SK-N-SH (cell line): ENCODE data around the gene OLFML1. TPM values are rescaled to one million over a fixed set of nuclear protein-coding genes. Genes with fewer than 3 reads are reported as not detected.

Source experiments
- CTCF ChIA-PET: fragments of 300-600, 350-600 bp; formaldehyde crosslinking; extraction: SDS; loops from one replicate; lab custom pipeline; 2021; lab: Yijun Ruan, JAX
- POLR2A ChIA-PET: fragments of 350-600 bp; sonication (Branson Sonifier 250); formaldehyde crosslinking; extraction: SDS; loops from one replicate; lab custom pipeline; 2020; ENCODE audit warnings: antibody characterized with exemption, inconsistent platforms; lab: Yijun Ruan, JAX
- DNase-seq: peaks from one replicate; pipeline ENCODE4 v3.0.0; 2012
- H2AFZ ChIP-seq: fragments of 200-600 bp; sonication (generic); 2 replicates; pipeline ENCODE4 v1.8.1; 2016; ENCODE audit warnings: antibody characterized with exemption, mild to moderate bottlenecking, low read depth
- H3F3A ChIP-seq: fragments of 200-600 bp; sonication (generic); replicated peaks from 2 replicates; pipeline ENCODE3; 2016; ENCODE audit warnings: antibody characterized with exemption, mild to moderate bottlenecking; ENCODE audit not compliant: insufficient read depth
- H3K27ac ChIP-seq, 2 experiments: fragments of 200-500 bp in 1 of 2; fragments of 200-600 bp in 1 of 2; sonication (Bioruptor generic) in 1 of 2; sonication (generic), shearing (Covaris generic) in 1 of 2; 2 replicates each; pipeline versions ENCODE4 v1.5.1 to v1.6.1; 2014 to 2016; ENCODE audit warnings: low read depth in 2 of 2, inconsistent platforms in 1 of 2, low read length in 1 of 2, mild to moderate bottlenecking in 1 of 2, mixed read lengths in 1 of 2
- H3K27me3 ChIP-seq: fragments of 200-600 bp; sonication (generic), shearing (Covaris generic); 2 replicates; pipeline ENCODE4 v1.6.1; 2016; ENCODE audit warnings: mixed run types; ENCODE audit not compliant: insufficient read depth
- H3K36me3 ChIP-seq, 2 experiments: fragments of 200-500 bp in 1 of 2; fragments of 200-600 bp in 1 of 2; sonication (Bioruptor generic) in 1 of 2; sonication (generic) in 1 of 2; replicated peaks in 1 of 2; 2 replicates each; pipeline versions ENCODE3 to v1.5.1; 2014 to 2016; ENCODE audit warnings: low read length in 1 of 2, mild to moderate bottlenecking in 1 of 2; ENCODE audit not compliant: insufficient read depth in 2 of 2, control insufficient read depth in 1 of 2
- H3K4me1 ChIP-seq, 2 experiments: fragments of 200-500 bp in 1 of 2; fragments of 200-600 bp in 1 of 2; sonication (Bioruptor generic) in 1 of 2; sonication (generic), shearing (Covaris generic) in 1 of 2; 2 replicates each; pipeline versions ENCODE4 v1.5.1 to v1.6.1; 2014 to 2016; ENCODE audit warnings: low read depth in 1 of 2, low read length in 1 of 2, mixed run types in 1 of 2; ENCODE audit not compliant: insufficient read depth in 2 of 2, control insufficient read depth in 1 of 2
- H3K4me2 ChIP-seq: fragments of 200-600 bp; sonication (generic), shearing (Covaris generic); 2 replicates; pipeline ENCODE4 v1.6.1; 2017; ENCODE audit warnings: mixed run types
- H3K4me3 ChIP-seq, 2 experiments: fragments of 200-500 bp in 1 of 2; fragments of 200-600 bp in 1 of 2; sonication (Bioruptor generic) in 1 of 2; sonication (generic), shearing (Covaris generic) in 1 of 2; 2 replicates each; pipeline versions ENCODE4 v1.5.1 to v1.8.1; 2014 to 2016; ENCODE audit warnings: low read depth in 2 of 2, inconsistent platforms in 1 of 2, low read length in 1 of 2, mild to moderate bottlenecking in 1 of 2, mixed read lengths in 1 of 2, moderate library complexity in 1 of 2
- H3K79me2 ChIP-seq: fragments of 200-600 bp; sonication (generic); 2 replicates; pipeline ENCODE4 v1.8.1; 2017; ENCODE audit warnings: mild to moderate bottlenecking; ENCODE audit not compliant: insufficient read depth
- H3K9ac ChIP-seq: fragments of 200-600 bp; sonication (generic); 2 replicates; pipeline ENCODE4 v1.6.1; 2017; ENCODE audit warnings: mixed run types
- H3K9me2 ChIP-seq: fragments of 200-600 bp; sonication (generic); 2 replicates; pipeline ENCODE4 v1.6.1; 2017; ENCODE audit warnings: mixed run types
- H3K9me3 ChIP-seq: fragments of 200-600 bp; sonication (generic); 2 replicates; pipeline ENCODE4 v1.6.1; 2017; ENCODE audit warnings: mixed run types, mild to moderate bottlenecking, moderate library complexity
- H4K20me1 ChIP-seq: fragments of 200-600 bp; sonication (generic); 2 replicates; pipeline ENCODE4 v1.6.1; 2017; ENCODE audit warnings: mild to moderate bottlenecking, mixed run types; ENCODE audit not compliant: insufficient read depth
- CTCF ChIP-seq: fragments of 200-600 bp; sonication (generic); IDR thresholded peaks from 2 replicates; pipeline ENCODE4 v1.6.1; 2017; ENCODE audit warnings: antibody characterized with exemption, mild to moderate bottlenecking, moderate library complexity
- EZH2phosphoT487 ChIP-seq: fragments of 200-600 bp; sonication (generic); IDR thresholded peaks from 2 replicates; pipeline ENCODE4 v1.6.1; 2017; ENCODE audit warnings: low read depth, mixed run types, mild to moderate bottlenecking, antibody characterized with exemption, moderate library complexity, borderline replicate concordance
- FOSL2 ChIP-seq: IDR thresholded peaks from 2 replicates; pipeline ENCODE4 v1.4.0; 2012; ENCODE audit warnings: low read depth, mild to moderate bottlenecking, moderate library complexity, borderline replicate concordance
- FOXJ3 ChIP-seq: sonication (generic); formaldehyde crosslinking; IDR thresholded peaks from 2 replicates; pipeline ENCODE4 v1.5.1; 2020; ENCODE audit warnings: mild to moderate bottlenecking, missing genetic modification reagents
- MXI1 ChIP-seq: IDR thresholded peaks from 2 replicates; pipeline ENCODE4 v1.6.1; 2012; ENCODE audit warnings: mild to moderate bottlenecking, low read depth, low read length, improper control_type of control experiment
- RAD21 ChIP-seq: IDR thresholded peaks from 2 replicates; pipeline ENCODE4 v1.6.1; 2012; ENCODE audit warnings: mild to moderate bottlenecking, low read length
- SMC3 ChIP-seq: IDR thresholded peaks from 2 replicates; pipeline ENCODE4 v1.6.1; 2012; ENCODE audit warnings: low read depth, low read length, improper control_type of control experiment
- TEAD4 ChIP-seq: IDR thresholded peaks from 2 replicates; pipeline ENCODE4 v1.4.0; 2012; ENCODE audit warnings: mild to moderate bottlenecking, borderline replicate concordance; ENCODE audit not compliant: insufficient read depth
- USF1 ChIP-seq: IDR thresholded peaks from 2 replicates; pipeline ENCODE4 v1.4.0; 2012; ENCODE audit warnings: low read depth, borderline replicate concordance
- YY1 ChIP-seq: IDR thresholded peaks from 2 replicates; pipeline ENCODE4 v1.4.0; 2012; ENCODE audit warnings: low read depth, mild to moderate bottlenecking
- ZBTB33 ChIP-seq: IDR thresholded peaks from 2 replicates; pipeline ENCODE4 v1.4.0; 2012; ENCODE audit warnings: low read depth, borderline replicate concordance
- WGBS: methylation state at CpG from one replicate; pipeline ENCODE4 v1.1.6; 2017; ENCODE audit warnings: low lambda C conversion rate; 5-methylcytosine and 5-hydroxymethylcytosine counted together
- polyA plus RNA-seq, 3 experiments: library from polyadenylated mRNA; depleted of rRNA; stranded (reverse); fragments of >200 nt; gene quantifications; 2 replicates each; pipeline ENCODE4 v1.2.3, GENCODE V29; 2012

Gene OLFML1
- polyA plus RNA-seq, 1 of the 3 experiments (the other 2 are of a cell fraction), result not detected

GRCh38 chr11:7442588-7443215 lies 42.6 kb upstream of the OLFML1 start:
- POLR2A ChIA-PET, result no interaction called here

GRCh38 chr11:7444091-7444981 lies 41.0 kb upstream of the OLFML1 start:
- Histone ChIP-seq H3K9me2 (no peaks in the 10 kb centered on the region), H3K4me2 (no peak overlapping the region), H3K79me2 (no peaks in the 10 kb centered on the region), H3K4me1 (no peaks in the 10 kb centered on the region), H4K20me1 (no peaks in the 10 kb centered on the region), H3K9me3 (no peaks in the 10 kb centered on the region), H2AFZ (no peak overlapping the region), H3K27me3 (no peaks in the 10 kb centered on the region), H3K9ac (no peak overlapping the region), H3K4me3 (no peak overlapping the region), H3K36me3 (no peaks in the 10 kb centered on the region), H3K27ac (no peak overlapping the region), H3F3A (no peaks in the 10 kb centered on the region)
- no peak for DNase-seq
- POLR2A ChIA-PET, result no interaction called here
- CTCF ChIA-PET, result interaction anchor here (0.7 to 7.1 kb wide), 12 partner anchors 15 to 352 kb away, joined by 3 to 95 read pairs (median 12); no protein-coding TSS in a partner anchor
- WGBS, result 23% methylated on average over 6 of the region's 6 CpGs
- no peak for TF ChIP-seq CTCF
- TF ChIP-seq FOSL2, result no peak
- no peak for TF ChIP-seq ZBTB33
- TF ChIP-seq FOXJ3 (CRISPR knock-in tag), result no peak

More at GRCh38 chr11:7442588-7443215, 42.6 kb upstream of the OLFML1 start:
- Histone ChIP-seq H3K4me3 (peak overlapping the region in 1 of 2 experiments; percentile 19; a peak in 1 of 4 replicates), H3K4me1 (no peaks in the 10 kb centered on the region), H3F3A (no peaks in the 10 kb centered on the region), H3K36me3 (no peaks in the 10 kb centered on the region), H2AFZ (no peak overlapping the region), H3K27me3 (no peaks in the 10 kb centered on the region), H3K9me3 (no peaks in the 10 kb centered on the region), H4K20me1 (no peaks in the 10 kb centered on the region), H3K27ac (no peak overlapping the region), H3K9ac (no peak overlapping the region), H3K4me2 (no peak overlapping the region), H3K9me2 (no peaks in the 10 kb centered on the region), H3K79me2 (no peaks in the 10 kb centered on the region)
- WGBS, result 12% methylated on average over 6 of the region's 6 CpGs
- TF ChIP-seq USF1 (no peak), MXI1 (no peak), TEAD4 (no peak), SMC3 (peak; percentile 85), FOXJ3 (CRISPR knock-in tag) (no peak), EZH2phosphoT487 (no peak), YY1 (no peak), CTCF (peak; percentile 87), RAD21 (peak; percentile 94)
- CTCF ChIA-PET, result interaction anchor here (0.6 to 7.1 kb wide), 61 partner anchors 9 to 609 kb away, joined by 3 to 95 read pairs (median 4); no protein-coding TSS in a partner anchor
- peak; percentile 67 for DNase-seq
